HEK293 (cell line): ENCODE measurements around the gene CNTNAP3.
"Not testable (repeated sequence)": the region's sequence is repeated elsewhere in the genome, so short reads cannot be mapped to it uniquely, and the experiment has no call there.

Experiments used
- KLF16 ChIP-seq: fragments of 450-650 bp; formaldehyde crosslinking; IDR thresholded peaks from 2 replicates; pipeline ENCODE4 v1.5.1; 2017; ENCODE audit warnings: missing biosample characterization, missing genetic modification characterization
- YY1 ChIP-seq: fragments of 450-650 bp; formaldehyde crosslinking; IDR thresholded peaks from 2 replicates; pipeline ENCODE4 v1.5.1; 2018; ENCODE audit warnings: missing biosample characterization, missing genetic modification characterization
- ZNF121 ChIP-seq: fragments of 450-650 bp; formaldehyde crosslinking; IDR thresholded peaks from 2 replicates; pipeline ENCODE4 v1.5.1; 2016; ENCODE audit warnings: missing biosample characterization, missing genetic modification characterization
- ZNF146 ChIP-seq: fragments of 450-650 bp; formaldehyde crosslinking; IDR thresholded peaks from 2 replicates; pipeline ENCODE4 v1.5.1; 2016; ENCODE audit warnings: missing biosample characterization, missing genetic modification characterization
- ZNF292 ChIP-seq: fragments of 450-650 bp; formaldehyde crosslinking; IDR thresholded peaks from 2 replicates; pipeline ENCODE4 v1.5.1; 2016; ENCODE audit warnings: low read depth, missing biosample characterization, missing genetic modification characterization, borderline replicate concordance
- ZNF302 ChIP-seq: fragments of 450-650 bp; formaldehyde crosslinking; IDR thresholded peaks from 2 replicates; pipeline ENCODE4 v1.5.1; 2016; ENCODE audit warnings: missing biosample characterization, missing genetic modification characterization, low read depth
- ZNF660 ChIP-seq: fragments of 450-650 bp; IDR thresholded peaks from 2 replicates; pipeline ENCODE4 v1.5.1; 2018; ENCODE audit warnings: missing biosample characterization, mild to moderate bottlenecking, missing genetic modification characterization
- ZNF670 ChIP-seq: fragments of 450-650 bp; formaldehyde crosslinking; IDR thresholded peaks from 2 replicates; pipeline ENCODE4 v1.5.1; 2016; ENCODE audit warnings: missing biosample characterization, missing genetic modification characterization, low read depth
- ZSCAN30 ChIP-seq: fragments of 450-650 bp; IDR thresholded peaks from 2 replicates; pipeline ENCODE4 v1.5.1; 2018; ENCODE audit warnings: missing biosample characterization, mild to moderate bottlenecking, missing genetic modification characterization, moderate library complexity
- TF ChIP-seq, protein P1 (sequence below): fragments of 450-650 bp; formaldehyde crosslinking; IDR thresholded peaks from 2 replicates; pipeline ENCODE4 v1.5.1; 2016; ENCODE audit warnings: missing biosample characterization, missing genetic modification characterization
- TF ChIP-seq, protein P2 (sequence below): fragments of 450-650 bp; formaldehyde crosslinking; IDR thresholded peaks from 2 replicates; pipeline ENCODE4 v1.5.1; 2016; ENCODE audit warnings: missing biosample characterization, missing genetic modification characterization
- TF ChIP-seq, protein P3 (sequence below): fragments of 450-650 bp; formaldehyde crosslinking; IDR thresholded peaks from 2 replicates; pipeline ENCODE4 v1.5.1; 2016; ENCODE audit warnings: missing biosample characterization, missing genetic modification characterization
- TF ChIP-seq, protein P4 (sequence below): fragments of 450-650 bp; formaldehyde crosslinking; IDR thresholded peaks from 2 replicates; pipeline ENCODE4 v1.5.1; 2016; ENCODE audit warnings: missing biosample characterization, missing genetic modification characterization

DNA sequence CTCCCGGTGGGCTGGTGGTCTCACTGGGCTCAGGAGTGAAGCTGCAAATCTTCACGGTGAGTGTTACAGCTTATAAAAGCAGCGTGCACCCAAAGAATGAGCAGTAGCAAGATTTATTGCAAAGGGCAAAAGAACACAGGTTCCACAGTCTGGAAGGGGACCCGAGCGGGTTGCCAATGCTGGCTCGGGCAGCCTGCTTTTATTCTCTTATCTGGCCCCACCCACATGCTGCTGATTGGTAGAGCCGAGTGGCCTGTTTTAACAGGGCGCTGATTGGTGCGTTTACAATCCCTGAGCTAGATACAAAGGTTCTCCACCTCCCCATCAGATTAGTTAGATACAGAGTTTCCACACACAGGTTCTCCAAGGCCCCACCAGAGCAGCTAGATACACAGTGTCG lies 246.2 kb downstream of the CNTNAP3 start:
- TF ChIP-seq, protein P1, sequence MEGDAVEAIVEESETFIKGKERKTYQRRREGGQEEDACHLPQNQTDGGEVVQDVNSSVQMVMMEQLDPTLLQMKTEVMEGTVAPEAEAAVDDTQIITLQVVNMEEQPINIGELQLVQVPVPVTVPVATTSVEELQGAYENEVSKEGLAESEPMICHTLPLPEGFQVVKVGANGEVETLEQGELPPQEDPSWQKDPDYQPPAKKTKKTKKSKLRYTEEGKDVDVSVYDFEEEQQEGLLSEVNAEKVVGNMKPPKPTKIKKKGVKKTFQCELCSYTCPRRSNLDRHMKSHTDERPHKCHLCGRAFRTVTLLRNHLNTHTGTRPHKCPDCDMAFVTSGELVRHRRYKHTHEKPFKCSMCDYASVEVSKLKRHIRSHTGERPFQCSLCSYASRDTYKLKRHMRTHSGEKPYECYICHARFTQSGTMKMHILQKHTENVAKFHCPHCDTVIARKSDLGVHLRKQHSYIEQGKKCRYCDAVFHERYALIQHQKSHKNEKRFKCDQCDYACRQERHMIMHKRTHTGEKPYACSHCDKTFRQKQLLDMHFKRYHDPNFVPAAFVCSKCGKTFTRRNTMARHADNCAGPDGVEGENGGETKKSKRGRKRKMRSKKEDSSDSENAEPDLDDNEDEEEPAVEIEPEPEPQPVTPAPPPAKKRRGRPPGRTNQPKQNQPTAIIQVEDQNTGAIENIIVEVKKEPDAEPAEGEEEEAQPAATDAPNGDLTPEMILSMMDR, result not testable (repeated sequence)
- TF ChIP-seq, protein P2, sequence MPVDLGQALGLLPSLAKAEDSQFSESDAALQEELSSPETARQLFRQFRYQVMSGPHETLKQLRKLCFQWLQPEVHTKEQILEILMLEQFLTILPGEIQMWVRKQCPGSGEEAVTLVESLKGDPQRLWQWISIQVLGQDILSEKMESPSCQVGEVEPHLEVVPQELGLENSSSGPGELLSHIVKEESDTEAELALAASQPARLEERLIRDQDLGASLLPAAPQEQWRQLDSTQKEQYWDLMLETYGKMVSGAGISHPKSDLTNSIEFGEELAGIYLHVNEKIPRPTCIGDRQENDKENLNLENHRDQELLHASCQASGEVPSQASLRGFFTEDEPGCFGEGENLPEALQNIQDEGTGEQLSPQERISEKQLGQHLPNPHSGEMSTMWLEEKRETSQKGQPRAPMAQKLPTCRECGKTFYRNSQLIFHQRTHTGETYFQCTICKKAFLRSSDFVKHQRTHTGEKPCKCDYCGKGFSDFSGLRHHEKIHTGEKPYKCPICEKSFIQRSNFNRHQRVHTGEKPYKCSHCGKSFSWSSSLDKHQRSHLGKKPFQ (tag by site-specific recombination), result not testable (repeated sequence)
- TF ChIP-seq ZNF302 (tag by site-specific recombination); ZNF292 (tag by site-specific recombination); KLF16 (tag by site-specific recombination); ZSCAN30 (tag by site-specific recombination); ZNF660 (tag by site-specific recombination); ZNF146 (tag by site-specific recombination); ZNF670; YY1 (tag by site-specific recombination); ZNF121 (tag by site-specific recombination): not testable (repeated sequence)
- TF ChIP-seq, protein P3, sequence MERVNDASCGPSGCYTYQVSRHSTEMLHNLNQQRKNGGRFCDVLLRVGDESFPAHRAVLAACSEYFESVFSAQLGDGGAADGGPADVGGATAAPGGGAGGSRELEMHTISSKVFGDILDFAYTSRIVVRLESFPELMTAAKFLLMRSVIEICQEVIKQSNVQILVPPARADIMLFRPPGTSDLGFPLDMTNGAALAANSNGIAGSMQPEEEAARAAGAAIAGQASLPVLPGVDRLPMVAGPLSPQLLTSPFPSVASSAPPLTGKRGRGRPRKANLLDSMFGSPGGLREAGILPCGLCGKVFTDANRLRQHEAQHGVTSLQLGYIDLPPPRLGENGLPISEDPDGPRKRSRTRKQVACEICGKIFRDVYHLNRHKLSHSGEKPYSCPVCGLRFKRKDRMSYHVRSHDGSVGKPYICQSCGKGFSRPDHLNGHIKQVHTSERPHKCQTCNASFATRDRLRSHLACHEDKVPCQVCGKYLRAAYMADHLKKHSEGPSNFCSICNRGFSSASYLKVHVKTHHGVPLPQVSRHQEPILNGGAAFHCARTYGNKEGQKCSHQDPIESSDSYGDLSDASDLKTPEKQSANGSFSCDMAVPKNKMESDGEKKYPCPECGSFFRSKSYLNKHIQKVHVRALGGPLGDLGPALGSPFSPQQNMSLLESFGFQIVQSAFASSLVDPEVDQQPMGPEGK, result not testable (repeated sequence)
- TF ChIP-seq, protein P4, sequence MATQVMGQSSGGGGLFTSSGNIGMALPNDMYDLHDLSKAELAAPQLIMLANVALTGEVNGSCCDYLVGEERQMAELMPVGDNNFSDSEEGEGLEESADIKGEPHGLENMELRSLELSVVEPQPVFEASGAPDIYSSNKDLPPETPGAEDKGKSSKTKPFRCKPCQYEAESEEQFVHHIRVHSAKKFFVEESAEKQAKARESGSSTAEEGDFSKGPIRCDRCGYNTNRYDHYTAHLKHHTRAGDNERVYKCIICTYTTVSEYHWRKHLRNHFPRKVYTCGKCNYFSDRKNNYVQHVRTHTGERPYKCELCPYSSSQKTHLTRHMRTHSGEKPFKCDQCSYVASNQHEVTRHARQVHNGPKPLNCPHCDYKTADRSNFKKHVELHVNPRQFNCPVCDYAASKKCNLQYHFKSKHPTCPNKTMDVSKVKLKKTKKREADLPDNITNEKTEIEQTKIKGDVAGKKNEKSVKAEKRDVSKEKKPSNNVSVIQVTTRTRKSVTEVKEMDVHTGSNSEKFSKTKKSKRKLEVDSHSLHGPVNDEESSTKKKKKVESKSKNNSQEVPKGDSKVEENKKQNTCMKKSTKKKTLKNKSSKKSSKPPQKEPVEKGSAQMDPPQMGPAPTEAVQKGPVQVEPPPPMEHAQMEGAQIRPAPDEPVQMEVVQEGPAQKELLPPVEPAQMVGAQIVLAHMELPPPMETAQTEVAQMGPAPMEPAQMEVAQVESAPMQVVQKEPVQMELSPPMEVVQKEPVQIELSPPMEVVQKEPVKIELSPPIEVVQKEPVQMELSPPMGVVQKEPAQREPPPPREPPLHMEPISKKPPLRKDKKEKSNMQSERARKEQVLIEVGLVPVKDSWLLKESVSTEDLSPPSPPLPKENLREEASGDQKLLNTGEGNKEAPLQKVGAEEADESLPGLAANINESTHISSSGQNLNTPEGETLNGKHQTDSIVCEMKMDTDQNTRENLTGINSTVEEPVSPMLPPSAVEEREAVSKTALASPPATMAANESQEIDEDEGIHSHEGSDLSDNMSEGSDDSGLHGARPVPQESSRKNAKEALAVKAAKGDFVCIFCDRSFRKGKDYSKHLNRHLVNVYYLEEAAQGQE (tag by site-specific recombination), result not testable (repeated sequence)
